Raji (cell line): ENCODE measurements around the gene TSPAN15.

Source experiments
- POLR2A ChIP-seq: IDR thresholded peaks from 2 replicates; pipeline ENCODE4 v1.6.1; 2011; ENCODE audit warnings: low read depth, low read length, control low read depth; ENCODE audit not compliant: insufficient read depth

Gene TSPAN15

DNA sequence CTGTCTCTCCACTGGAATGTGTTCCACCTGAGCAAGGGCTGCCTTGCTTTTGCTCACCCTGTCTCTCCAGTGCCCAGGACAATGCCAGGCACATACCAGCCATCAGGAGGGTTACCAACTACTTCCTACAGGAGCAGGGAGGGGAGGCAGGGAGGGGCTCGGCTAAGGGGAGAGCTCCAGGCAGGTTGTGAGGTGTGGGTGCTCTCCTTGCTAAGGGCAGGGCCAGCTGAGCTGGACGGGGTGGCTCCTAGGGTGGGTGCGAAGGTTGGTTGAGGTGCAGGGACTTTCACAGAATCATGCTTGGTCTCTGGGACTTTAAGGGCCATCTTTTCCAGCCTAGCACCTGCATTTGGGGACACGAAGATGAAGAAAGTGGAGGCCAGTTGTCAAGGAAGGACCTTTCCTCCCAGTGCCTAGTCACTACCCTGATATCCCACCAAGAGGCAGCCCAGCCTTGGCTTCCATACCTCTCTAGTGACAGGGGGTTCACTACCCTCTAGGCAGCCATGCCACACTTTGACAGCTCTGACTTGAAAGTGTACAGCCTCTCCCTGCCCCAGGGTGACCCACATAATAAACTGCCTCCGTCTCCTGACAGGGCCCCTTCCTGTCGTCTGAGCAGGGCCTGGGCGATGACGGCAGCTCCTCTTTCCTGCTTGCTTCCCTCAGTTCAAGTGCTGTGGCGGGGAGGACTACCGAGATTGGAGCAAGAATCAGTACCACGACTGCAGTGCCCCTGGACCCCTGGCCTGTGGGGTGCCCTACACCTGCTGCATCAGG, 46.5 kb downstream of the TSPAN15 start:
- no peak for TF ChIP-seq POLR2A

DNA sequence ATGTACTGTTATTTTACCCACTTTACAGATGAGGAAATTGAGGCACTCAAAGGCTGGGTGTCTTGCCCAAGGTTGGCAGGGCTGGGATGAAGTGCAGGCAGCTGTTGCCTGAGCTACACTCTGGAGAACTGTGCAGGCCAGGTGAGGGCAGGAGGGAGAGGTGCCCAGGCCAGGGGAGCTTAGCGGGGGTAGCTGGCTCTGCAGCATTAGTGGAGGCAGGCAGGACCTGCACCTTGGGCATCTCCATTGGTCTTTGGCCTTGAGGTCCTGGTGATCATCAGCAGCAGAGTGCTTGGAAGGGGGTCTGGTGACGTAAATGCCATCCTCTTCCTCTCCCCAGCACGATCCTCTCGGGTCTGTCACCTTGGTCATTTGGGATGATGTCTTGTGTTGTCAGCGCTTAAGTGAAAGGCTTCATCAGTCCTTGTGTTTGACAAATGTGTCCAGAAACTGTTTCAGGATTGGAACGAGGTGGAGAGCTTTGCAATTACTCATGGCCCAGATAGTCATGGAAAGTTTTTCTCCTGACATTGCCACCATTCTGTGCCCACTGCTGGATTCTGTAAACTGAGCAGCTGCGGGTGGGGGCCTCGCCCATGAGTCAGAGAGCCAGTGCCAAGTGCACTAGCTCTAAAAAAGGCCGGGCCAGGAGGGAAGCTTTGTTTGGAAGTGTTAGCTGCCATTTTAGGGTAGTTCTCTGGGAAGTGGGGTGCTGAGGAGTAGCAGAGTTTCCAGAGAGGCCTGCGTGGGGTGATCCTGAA, 47.6 kb downstream of the TSPAN15 start:
- no peak for TF ChIP-seq POLR2A

DNA sequence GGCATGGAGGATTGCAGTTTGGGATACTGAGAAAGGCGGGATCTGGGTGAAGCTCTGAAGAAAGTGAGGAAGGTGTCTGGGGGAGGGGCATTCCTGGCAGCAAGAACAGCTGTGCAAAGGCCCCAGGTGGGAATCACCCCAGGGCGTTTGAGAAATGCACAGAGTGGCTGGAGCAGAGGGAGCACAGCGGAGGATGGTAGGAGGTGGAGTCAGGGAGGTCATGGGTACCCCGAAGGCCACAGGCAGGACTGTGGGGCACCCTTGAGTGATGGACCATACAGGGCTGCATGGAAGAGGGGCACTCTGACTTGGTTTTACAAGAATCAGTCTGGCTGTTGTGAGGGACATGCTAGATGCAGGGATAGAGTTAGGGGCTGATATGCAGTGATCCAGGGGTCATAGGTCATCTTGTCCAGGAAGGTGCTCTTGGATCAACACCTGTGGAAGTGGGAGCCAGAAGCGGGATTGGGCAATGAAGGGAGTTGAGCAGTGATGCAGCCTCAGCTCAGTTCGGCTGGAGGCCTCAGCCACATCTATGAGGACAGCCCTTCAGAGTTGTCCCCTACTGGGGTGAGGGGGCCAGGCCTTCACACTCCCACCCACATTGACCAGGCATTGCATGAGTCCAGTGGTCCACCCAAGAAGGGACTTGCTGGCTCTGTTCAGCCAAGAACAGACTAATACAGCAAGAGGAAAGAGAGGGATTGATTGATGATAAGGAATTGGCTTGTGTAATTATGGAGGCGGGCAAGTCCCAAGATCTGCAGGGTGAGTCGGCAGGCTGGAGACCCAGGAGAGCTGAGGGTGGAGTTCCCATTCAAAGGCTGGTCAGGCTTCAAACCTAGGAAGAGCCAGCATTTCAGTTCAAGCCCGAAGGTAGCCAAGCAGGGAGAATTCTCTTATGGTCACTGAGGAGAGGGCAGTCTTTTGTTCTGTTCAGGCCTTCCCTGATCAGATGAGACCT, 48.7 kb downstream of the TSPAN15 start:
- TF ChIP-seq POLR2A: no peak

DNA sequence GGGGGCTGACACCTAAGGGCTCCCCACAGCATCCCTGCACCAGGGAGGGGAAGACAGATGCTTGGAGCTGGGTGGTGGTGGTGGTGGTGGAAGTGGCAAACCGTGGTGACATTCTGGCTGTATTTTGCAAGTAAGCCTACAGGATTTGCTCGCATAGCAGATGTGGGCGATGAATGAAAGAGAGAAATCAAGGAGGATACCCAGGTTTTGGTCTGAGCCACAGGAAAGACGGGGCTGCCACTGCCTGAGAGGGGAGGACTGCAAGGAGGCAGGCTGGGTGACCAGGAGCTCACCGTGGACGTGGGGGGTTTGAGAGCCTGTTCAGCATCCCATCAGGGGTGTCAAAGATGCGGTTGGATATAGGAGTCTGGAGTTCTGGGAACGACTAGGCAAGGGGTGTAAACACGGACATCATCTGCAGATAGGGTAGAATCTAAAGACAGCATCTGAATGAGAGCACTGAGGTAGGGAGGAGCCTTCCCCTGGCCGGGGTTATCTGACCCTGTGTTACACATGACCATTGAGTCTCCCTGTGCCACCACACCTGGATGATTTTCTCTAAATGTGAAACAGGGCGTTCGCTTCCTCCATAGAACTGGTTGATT, 49.7 kb downstream of the TSPAN15 start:
- no peak for TF ChIP-seq POLR2A

DNA sequence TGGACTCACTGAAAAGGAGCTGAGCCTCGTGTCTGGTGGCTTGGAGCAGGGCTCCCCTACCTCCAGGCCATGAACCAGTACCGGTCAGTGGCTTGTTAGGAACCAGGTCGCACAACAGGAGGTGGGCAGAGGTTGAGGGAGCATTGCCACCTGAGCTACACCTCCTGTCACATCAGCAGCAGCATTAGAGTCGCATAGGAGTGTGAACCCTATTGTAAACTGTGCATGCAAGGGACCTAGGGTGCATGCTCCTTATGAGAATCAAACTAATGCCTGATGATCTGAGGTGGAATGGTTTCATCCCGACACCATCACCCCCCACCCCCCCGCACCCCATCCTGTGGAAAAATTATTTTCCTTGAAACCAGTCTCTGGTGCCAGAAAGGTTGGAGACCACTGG, 50.4 kb downstream of the TSPAN15 start:
- no peak for TF ChIP-seq POLR2A

DNA sequence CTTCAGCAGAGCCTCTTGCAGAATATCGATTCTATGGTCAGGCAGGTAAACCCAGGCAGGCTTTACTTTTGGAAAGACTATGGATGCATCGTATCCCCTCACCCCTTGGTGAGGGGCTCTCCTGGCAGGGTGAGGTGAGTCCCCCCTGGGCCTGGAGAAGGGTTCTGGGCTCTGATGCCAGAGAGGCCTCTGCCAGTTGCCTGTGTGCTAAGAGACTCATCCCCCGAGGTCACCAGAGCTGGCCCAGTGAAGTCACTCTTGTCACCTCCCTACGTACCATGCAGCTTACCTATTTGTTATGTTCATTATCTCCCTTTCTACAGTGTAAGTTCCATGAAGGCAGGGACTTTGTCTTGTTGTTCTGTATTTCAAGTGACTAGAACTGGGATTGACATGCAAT, 51.3 kb downstream of the TSPAN15 start:
- TF ChIP-seq POLR2A: no peak

DNA sequence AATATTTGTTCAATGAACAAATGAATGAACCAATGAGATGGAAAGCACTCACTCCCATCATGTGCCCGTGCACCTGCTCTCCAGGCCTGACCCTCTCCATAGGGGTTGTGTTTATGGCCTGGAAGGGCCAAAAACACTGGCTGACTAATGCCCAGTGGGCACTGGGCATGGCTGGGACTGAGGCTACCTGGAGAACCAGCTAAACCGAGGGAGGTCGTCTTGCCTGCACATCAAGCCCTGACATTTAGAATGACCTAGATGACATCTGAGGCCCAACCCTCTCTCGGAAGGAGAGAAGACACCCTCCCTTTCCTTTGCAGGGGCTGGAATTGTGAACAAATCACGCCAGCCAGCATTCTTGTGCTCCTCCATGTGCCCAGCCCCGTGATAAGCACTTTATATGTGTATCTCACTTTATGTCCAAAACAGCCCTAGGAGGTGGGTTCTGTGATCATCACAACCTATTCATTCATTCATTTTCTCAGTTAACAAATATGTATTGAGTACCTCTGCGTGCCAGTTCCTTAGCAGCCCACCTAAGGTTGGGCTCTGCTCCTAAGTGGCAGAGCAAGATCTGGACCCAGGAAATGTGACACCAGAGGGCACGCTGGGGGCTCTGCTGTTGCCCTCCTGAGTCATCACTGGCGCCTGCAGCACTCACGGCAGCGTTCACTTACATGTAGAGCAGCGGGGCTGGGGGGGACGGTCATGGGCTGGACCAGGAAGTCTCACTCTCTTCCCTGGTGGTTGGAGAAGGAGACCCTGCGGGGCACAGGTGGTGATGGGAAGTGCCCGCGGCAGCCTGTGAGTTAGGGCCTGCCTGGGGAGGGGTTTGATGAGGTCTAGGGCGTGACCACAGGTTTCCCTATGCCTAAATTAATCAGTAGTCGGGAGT, 52.0 kb downstream of the TSPAN15 start:
- no peak for TF ChIP-seq POLR2A

DNA sequence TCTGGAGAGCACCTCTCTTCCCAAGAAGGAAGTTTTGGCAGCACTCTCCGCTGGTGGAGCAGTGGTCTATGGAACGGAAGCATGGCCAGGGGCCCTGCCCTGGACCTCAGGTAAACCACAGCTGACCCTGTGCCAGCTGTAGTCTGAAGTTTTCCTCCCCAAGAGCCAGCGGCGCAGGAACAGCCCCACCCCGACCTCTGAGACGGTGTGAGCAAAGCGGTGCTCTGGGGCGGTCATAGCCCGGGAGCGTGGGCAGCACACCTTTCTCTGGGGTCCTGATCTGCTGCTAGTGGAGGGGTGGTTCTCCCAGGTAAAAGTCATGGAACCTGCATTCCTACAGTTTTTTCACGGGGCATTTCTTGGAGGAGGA, 52.6 kb downstream of the TSPAN15 start:
- no peak for TF ChIP-seq POLR2A

DNA sequence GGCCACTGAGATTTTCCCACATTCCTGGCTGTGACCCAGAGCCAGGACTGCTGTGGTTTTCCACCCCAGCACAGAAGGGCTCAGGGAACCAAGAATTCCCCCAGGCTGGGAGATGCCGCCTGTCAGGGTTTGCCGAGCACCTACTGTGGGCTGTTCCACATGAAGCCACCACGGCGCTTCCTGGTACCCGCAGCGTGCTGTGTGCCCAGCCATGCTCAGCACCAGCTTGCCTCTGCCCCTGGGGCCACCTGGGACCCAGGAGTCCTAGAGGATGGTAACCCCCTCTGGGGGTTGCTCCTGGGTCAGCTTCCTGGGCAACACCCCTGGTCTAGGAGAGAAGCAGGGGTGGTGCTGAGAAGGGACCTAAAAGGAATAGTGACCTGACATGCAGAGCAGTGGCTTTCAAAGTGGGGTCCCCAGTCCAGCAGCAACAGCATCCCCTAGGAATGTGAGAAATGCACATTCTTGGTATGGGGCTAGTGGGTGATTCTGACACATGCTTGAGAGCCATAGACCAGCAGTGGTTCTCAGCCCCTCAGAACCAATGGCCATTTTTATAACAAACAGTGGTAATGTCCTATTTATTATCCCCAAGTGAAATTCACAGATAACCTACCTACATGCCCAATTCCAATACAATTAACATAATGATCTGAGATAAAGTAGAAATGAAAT, 53.4 kb downstream of the TSPAN15 start:
- no peak for TF ChIP-seq POLR2A

DNA sequence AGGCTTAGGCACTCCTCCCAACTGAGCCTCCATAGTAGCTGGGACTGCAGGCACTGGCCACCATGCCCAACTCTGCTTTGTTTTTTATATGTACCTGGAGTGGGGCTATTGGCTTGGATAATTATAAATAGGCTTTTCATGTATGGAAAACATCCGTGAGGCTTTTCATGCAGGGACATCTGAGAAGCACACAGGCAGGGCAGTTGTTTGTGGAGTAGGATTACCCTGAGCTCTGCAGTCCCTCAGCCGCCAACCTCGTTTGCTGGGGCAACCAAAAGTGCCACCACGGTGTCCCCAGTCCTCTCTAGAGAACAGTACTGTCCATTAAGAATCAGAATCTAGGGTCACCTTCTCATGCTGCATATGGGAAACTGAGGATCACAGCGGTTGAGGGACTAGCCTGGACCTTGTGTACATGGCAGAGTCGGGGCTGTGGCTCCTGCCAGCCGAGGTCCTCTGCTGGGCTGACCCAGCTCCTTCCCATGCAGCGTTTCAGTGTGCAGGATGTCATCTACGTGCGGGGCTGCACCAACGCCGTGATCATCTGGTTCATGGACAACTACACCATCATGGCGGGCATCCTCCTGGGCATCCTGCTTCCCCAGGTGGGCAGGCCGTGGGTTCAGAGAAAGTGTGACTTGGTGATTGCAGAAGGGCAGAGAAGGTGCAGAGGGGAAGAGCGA, 54.5 kb downstream of the TSPAN15 start:
- TF ChIP-seq POLR2A: no peak

DNA sequence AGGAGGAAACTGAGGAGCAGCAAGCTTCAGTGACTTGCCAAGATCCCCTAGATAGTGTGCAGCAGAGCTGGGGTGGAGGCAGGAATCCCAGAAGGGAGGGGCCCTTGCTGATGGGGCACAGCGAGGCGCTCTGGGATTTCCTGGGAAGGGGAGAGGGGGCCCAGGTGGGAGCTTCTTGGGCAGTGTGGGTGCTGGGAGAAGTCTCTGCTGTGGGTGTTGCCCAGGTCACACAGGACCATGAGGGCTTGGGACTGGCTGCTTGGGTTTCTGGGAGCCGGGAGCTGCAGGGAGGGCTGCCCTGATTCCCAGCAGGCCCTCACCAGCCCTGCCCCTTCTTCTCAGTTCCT, 55.2 kb downstream of the TSPAN15 start:
- TF ChIP-seq POLR2A: no peak

DNA sequence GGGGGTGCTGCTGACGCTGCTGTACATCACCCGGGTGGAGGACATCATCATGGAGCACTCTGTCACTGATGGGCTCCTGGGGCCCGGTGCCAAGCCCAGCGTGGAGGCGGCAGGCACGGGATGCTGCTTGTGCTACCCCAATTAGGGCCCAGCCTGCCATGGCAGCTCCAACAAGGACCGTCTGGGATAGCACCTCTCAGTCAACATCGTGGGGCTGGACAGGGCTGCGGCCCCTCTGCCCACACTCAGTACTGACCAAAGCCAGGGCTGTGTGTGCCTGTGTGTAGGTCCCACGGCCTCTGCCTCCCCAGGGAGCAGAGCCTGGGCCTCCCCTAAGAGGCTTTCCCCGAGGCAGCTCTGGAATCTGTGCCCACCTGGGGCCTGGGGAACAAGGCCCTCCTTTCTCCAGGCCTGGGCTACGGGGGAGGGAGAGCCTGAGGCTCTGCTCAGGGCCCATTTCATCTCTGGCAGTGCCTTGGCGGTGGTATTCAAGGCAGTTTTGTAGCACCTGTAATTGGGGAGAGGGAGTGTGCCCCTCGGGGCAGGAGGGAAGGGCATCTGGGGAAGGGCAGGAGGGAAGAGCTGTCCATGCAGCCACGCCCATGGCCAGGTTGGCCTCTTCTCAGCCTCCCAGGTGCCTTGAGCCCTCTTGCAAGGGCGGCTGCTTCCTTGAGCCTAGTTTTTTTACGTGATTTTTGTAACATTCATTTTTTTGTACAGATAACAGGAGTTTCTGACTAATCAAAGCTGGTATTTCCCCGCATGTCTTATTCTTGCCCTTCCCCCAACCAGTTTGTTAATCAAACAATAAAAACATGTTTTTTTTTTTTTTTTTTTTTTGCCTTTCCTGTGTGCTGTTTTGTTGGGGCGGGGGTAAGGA, 55.8 kb downstream of the TSPAN15 start:
- no peak for TF ChIP-seq POLR2A
